Measurements from ENCODE around the gene PDSS1. TPM values are rescaled to one million over a fixed set of nuclear protein-coding genes. Genes with fewer than 3 reads are reported as not detected.

Gene PDSS1
- polyA plus RNA-seq, 1 of the 3 experiments (the other 2 are of a cell fraction) = 14.9 TPM

GRCh38 chr10:26715137-26715487, 17.6 kb downstream of the PDSS1 start:
- Histone ChIP-seq H2AFZ (ENCODE audit: low read depth) (no peak overlapping the region), H3F3A (replicated peaks; ENCODE audit: insufficient read depth) (no peaks in the 10 kb centered on the region), H3K27me3 (ENCODE audit: insufficient read depth) (no peaks in the 10 kb centered on the region), H3K4me2 (no peak overlapping the region), H3K36me3 (replicated peaks in 1 of 2; ENCODE audit: control insufficient read depth in 1 of 2, insufficient read depth in 2 of 2, low read length in 1 of 2) (peaks cover 19 to 23% of the 10 kb centered on the region in 2 experiments), H3K9me3 (no peaks in the 10 kb centered on the region), H3K27ac (ENCODE audit: low read depth in 2 of 2, low read length in 1 of 2) (no peak overlapping the region), H3K4me1 (ENCODE audit: control insufficient read depth in 1 of 2, insufficient read depth in 2 of 2, low read depth in 1 of 2, low read length in 1 of 2) (no peaks in the 10 kb centered on the region), H3K9me2 (no peaks in the 10 kb centered on the region), H3K4me3 (ENCODE audit: low read depth in 2 of 2, low read length in 1 of 2) (no peak overlapping the region), H4K20me1 (ENCODE audit: insufficient read depth) (no peaks in the 10 kb centered on the region), H3K79me2 (ENCODE audit: insufficient read depth) (no peaks in the 10 kb centered on the region), H3K9ac (no peak overlapping the region)
- ChIA-PET POLR2A (no interaction called here), CTCF (interaction anchor here (1.0 to 1.3 kb wide), 4 partner anchors 11 to 167 kb away, joined by 3 to 8 read pairs (median 6); no protein-coding TSS in a partner anchor)
- no peak for DNase-seq
- TF ChIP-seq FOXM1 (IDR thresholded peaks at IDR 0.05; ENCODE audit: low read depth) = no peak
- WGBS (ENCODE audit: low lambda C conversion rate) = 86% methylated on average over 2 of the region's 2 CpGs

DNA sequence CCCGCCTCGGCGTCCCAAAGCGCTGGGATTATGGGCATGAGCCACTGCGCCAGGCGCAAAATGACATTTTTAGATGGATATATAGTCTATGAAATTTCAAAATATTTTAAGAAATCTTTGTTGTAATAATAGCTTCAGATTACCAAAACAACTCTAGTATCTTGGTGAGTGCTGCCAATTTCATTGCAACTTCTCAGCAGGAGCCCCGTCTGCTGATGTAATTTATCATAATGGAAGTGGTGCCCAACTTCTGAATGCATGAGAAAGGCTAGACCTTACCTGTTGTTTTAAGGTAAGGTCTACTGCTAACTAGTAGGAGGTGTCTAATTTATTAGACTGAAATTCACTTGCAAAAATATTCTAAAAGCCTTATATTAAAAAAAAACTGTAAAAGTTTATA, 20.0 kb downstream of the PDSS1 start:
- 95% methylated on average over 7 of the region's 7 CpGs for WGBS (ENCODE audit: low lambda C conversion rate)

More for the DNA sequence above, 20.0 kb downstream of the PDSS1 start:
- Histone ChIP-seq H4K20me1 (ENCODE audit: insufficient read depth) (no peaks in the 10 kb centered on the region), H3K4me2 (no peak overlapping the region), H3K9ac (no peak overlapping the region), H3K36me3 (replicated peaks in 1 of 2; ENCODE audit: control insufficient read depth in 1 of 2, insufficient read depth in 2 of 2, low read length in 1 of 2) (peaks cover 23 to 25% of the 10 kb centered on the region in 2 experiments), H3K9me2 (no peaks in the 10 kb centered on the region), H2AFZ (ENCODE audit: low read depth) (no peak overlapping the region), H3F3A (replicated peaks; ENCODE audit: insufficient read depth) (no peaks in the 10 kb centered on the region), H3K4me3 (ENCODE audit: low read depth in 2 of 2, low read length in 1 of 2) (no peak overlapping the region), H3K79me2 (ENCODE audit: insufficient read depth) (no peaks in the 10 kb centered on the region), H3K4me1 (ENCODE audit: control insufficient read depth in 1 of 2, insufficient read depth in 2 of 2, low read depth in 1 of 2, low read length in 1 of 2) (no peaks in the 10 kb centered on the region), H3K9me3 (no peaks in the 10 kb centered on the region), H3K27ac (ENCODE audit: low read depth in 2 of 2, low read length in 1 of 2) (no peak overlapping the region), H3K27me3 (ENCODE audit: insufficient read depth) (no peaks in the 10 kb centered on the region)
- CTCF ChIA-PET = interaction anchor here (0.7 to 2.0 kb wide), 2 partner anchors 9 to 32 kb away, joined by 3 to 14 read pairs; no protein-coding TSS in a partner anchor
- POLR2A ChIA-PET = no interaction called here
- TF ChIP-seq USF2 (IDR thresholded peaks at IDR 0.05; ENCODE audit: borderline replicate concordance, low read depth, low read length) = no peak
- no peak for TF ChIP-seq RCOR1 (IDR thresholded peaks at IDR 0.05; ENCODE audit: low read length)
- no peak for TF ChIP-seq FOSL2 (IDR thresholded peaks at IDR 0.05; ENCODE audit: borderline replicate concordance, low read depth)
- TF ChIP-seq TEAD4 (IDR thresholded peaks at IDR 0.05; ENCODE audit: borderline replicate concordance, insufficient read depth) = no peak
- TF ChIP-seq SMC3 (IDR thresholded peaks at IDR 0.05; ENCODE audit: low read depth, low read length) = no peak
- TF ChIP-seq, protein P1, sequence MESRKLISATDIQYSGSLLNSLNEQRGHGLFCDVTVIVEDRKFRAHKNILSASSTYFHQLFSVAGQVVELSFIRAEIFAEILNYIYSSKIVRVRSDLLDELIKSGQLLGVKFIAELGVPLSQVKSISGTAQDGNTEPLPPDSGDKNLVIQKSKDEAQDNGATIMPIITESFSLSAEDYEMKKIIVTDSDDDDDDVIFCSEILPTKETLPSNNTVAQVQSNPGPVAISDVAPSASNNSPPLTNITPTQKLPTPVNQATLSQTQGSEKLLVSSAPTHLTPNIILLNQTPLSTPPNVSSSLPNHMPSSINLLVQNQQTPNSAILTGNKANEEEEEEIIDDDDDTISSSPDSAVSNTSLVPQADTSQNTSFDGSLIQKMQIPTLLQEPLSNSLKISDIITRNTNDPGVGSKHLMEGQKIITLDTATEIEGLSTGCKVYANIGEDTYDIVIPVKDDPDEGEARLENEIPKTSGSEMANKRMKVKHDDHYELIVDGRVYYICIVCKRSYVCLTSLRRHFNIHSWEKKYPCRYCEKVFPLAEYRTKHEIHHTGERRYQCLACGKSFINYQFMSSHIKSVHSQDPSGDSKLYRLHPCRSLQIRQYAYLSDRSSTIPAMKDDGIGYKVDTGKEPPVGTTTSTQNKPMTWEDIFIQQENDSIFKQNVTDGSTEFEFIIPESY (IDR thresholded peaks at IDR 0.05; ENCODE audit: borderline replicate concordance, low read depth) = no peak
- TF ChIP-seq PBX3 (IDR thresholded peaks at IDR 0.05) = no peak
- no peak for TF ChIP-seq NFIC (IDR thresholded peaks at IDR 0.05; ENCODE audit: borderline replicate concordance)
- TF ChIP-seq MXI1 (IDR thresholded peaks at IDR 0.05; ENCODE audit: low read depth, low read length) = no peak
- no peak for TF ChIP-seq IRF3 (IDR thresholded peaks at IDR 0.05; ENCODE audit: low read depth, low read length)
- TF ChIP-seq TCF12 (IDR thresholded peaks at IDR 0.05) = no peak
- TF ChIP-seq FOXM1 (IDR thresholded peaks at IDR 0.05; ENCODE audit: low read depth) = no peak
- TF ChIP-seq GATA2 (CRISPR knock-in tag; IDR thresholded peaks at IDR 0.05) = no peak
- no peak for TF ChIP-seq GABPA (IDR thresholded peaks at IDR 0.05; ENCODE audit: low read depth)
- no peak for DNase-seq

Data from SK-N-SH (cell line).